Activated CD4-positive, alpha-beta T cell treated with anti-CD3 and anti-CD28 coated beads for 48 hours (primary cell): ENCODE measurements around the gene GRIA2.
"Not testable (repeated sequence)": the region's sequence is repeated elsewhere in the genome, so short reads cannot be mapped to it uniquely, and the experiment has no call there.

ENCODE experiments used
- DNase-seq: peaks from one replicate; pipeline ENCODE4 v3.0.0-alpha.2; 2020

The GRIA2 gene

DNA sequence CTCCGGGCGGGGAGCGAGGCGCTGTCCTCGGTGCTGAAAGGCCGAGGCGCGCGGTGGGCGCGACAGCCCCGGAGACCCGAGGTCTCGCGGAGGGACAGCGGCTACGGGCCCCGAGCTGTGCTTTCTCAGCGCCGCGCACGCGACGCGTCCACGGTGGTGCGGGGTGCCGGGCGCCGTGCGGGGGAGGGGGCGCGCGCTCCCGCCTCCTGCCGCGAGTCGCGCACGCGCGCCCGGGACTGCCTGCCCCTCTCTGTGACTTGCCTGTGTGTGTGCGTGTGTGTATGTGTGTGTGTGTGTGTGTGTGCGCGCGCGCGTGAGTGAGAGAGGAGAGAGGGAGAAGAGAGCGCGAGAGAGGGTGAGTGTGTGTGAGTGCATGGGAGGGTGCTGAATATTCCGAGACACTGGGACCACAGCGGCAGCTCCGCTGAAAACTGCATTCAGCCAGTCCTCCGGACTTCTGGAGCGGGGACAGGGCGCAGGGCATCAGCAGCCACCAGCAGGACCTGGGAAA, at the start of gene GRIA2:
GRIA2 (plus strand) TSS at position 358 of the 511 bp plus-strand sequence. CDS start 315 bp downstream, outside the sequence.
- DNase-seq, result peak; percentile 31

DNA sequence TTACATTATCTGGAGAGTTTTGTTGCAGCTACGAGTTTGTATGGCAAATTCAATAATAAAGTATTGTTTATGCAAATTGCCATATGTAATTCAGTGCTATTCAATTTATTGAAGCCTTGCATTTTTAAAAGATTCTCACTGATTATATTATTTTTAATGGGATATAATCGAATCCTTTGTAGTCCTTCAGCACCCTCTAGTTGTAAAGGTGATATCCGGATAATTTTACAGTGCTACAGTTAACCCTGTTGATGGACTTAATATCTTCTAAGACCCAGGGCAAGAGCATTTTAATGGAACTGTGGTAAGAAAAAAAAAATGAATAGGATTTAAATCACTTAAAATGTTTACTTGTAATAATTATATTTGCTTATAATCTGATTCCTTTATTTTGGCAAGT, 48.5 kb upstream of the GRIA2 start:
- DNase-seq, result no peak

DNA sequence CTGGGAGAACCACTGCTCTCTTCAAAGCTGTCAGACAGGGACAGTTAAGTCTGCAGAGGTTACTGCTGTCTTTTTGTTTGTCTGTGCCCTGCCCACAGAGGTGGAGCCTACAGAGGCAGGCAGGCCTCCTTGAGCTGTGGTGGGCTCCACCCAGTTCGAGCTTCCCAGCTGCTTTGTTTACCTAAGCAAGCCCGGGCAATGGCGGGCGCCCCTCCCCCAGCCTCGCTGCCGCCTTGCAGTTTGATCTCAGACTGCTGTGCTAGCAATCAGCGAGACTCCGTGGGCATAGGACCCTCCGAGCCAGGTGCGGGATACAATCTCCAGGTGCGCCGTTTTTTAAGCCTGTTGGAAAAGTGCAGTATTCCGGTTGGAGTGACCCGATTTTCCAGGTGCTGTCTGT, 40.3 kb upstream of the GRIA2 start:
- not testable (repeated sequence) for DNase-seq

DNA sequence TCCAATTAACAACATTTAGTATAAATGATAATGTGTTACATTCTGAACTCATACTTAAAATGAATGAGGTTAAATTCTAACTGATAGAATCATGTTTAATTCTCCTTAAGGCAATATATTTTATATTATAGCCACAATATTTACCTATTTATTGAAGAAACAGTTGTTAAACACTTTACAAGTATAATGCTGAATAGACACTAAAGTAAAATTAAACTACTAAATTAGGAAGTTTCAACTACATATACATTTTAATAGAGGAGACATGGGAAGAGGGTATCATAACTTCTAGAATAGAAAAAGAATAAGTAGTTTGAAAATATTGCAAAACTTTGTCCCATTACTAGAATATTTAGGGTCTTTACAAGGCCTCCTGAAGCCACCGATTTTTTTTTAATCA, 36.2 kb upstream of the GRIA2 start:
- no peak for DNase-seq

GRCh38 chr4:157185363-157185762, 35.2 kb upstream of the GRIA2 start:
- DNase-seq, result no peak

- no peak for DNase-seq
Observed at GRCh38 chr4:157195374-157195773, 25.2 kb upstream of the GRIA2 start.

DNA sequence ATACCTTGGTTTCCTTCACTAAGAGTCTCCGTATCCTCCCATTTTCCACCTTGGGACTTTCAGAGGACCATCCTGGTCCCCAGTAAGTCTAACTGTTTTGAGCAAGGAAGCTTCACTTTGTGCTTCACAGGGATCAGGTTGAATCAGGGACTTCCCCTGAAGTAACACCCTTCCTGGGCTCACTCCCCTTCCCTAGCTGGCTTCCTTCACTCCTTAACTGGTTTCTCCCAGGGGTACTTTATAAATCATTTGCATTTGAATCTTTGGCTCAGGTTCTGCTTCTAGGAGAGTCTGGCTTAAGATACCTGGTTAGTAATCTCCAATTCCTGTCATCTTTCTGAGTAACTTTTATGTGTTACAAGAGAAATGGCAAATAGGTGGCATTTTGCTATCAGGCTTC, 24.5 kb upstream of the GRIA2 start:
- no peak for DNase-seq

GRCh38 chr4:157204634-157205244, 15.8 kb upstream of the GRIA2 start:
- DNase-seq, result peak; percentile 39

DNA sequence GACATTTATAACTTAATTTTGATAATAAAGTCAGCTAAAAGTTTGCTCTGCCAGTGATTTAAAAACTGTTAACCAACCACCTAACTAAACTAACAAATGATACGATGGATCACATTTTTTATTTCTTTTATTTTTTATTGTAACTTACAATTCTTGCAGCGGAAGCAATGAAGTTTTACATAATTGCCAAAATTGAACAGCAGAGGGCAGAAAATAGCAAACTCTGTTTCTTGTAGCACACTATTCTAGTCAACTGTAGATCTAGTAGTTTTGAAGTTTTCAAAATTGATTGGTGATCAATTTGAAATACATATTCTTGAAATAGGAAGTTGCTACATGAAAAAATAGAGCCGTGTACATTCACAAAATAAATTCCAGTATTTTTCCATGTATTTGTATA, 2.8 kb upstream of the GRIA2 start:
- no peak for DNase-seq

GRCh38 chr4:157219711-157220370, 687 bp upstream of the GRIA2 start:
- DNase-seq, result no peak

- DNase-seq, result no peak
Observed at GRCh38 chr4:157221426-157221894, 932 bp downstream of the GRIA2 start.

- no peak for DNase-seq
Observed at GRCh38 chr4:157221895-157222770, 1.6 kb downstream of the GRIA2 start.

DNA sequence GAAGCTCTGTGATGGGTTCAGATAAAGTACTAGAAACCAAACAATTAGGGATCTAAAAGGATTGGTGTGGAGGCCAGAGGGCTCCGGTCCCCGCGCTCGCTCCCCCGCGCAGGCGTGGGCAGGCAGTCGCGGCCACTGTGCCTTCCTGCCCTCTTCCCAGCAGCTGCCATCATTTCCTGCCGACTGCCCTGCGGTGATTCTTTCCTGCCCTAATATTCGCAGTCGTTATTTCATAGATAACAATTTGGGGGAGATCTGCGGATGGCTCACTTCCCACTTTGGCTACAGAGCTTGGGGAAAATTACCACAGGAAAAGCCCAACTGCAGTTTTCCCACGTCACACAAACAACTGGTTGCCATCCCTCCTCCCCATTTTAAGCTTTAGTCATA, 2.2 kb downstream of the GRIA2 start:
- DNase-seq, result no peak

DNA sequence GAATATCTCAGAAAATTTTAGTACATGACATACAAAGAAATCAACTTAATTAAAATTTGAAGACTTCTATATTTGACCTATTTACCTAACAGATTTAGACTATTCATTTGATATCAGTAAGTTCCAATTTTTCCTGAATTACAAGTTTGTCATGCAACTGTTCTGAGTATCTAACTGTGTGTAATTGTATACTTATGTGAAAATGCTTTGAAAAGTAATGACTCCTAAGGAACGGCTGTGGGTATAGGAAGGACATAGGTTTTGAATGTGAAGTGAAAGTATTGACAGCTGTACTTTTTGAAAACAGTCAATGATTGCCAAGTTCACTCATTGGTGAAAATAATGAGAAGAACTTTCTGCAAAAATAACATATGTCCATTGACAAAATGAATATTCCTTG, 2.9 kb downstream of the GRIA2 start:
- no peak for DNase-seq

DNA sequence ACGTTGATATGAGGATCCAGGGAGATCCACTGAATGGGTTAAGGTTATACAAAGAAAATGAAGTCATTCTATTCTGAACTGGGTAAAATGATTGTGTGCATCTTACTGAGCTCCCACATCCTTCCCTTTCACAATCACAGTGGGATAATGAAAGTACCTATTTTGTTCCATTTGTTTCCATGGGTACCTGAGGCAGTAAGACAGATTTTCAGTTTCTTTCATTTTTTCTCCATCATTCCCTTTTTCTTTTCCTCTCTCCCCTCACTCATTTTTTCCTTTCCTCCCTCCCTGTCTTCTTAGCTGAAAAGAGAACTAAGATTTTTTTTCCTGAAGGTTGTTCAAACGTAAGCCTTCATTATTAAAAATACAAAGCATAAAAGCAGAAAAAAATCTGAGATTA, 4.6 kb downstream of the GRIA2 start:
- no peak for DNase-seq

GRCh38 chr4:157226035-157226434, 5.5 kb downstream of the GRIA2 start:
- no peak for DNase-seq

DNA sequence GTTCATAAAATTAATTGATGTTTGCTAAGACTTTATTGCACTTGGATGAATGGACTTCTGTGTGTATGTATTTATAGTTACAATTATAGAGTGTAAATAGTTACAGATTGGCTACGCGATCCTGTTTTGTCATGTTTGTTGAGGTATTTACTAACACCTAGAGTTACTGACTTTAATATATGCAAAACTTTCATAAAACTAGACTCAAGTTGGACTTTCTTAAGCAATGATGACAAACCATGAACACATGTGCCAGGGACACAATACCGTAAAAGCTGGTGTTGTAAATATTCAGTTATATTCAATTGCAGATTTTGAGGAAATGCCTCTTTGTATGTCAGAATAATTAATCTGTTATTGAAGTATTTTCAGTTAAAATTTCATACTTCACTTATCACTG, 6.1 kb downstream of the GRIA2 start:
- no peak for DNase-seq

DNA sequence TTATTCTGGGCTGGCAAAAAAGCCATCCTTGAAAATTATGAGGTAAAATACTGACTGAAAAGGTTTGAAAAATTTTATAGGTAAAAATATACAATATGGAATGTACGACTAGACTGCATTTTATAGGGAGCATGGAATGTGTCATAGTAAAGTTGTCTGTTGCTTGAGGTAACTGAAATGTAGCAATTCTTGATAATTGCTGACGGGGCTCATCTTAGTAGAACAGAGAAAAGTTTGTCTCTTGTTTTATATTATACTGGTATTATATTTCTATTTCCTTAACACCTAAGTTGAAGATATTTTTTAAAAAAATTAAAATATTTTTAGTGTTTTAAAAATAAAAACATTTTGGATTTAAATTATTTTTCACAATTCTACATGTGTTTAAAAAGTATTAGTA, 11.0 kb downstream of the GRIA2 start:
- no peak for DNase-seq

- DNase-seq, result no peak
Observed at GRCh38 chr4:157242871-157243270, 22.3 kb downstream of the GRIA2 start.

DNA sequence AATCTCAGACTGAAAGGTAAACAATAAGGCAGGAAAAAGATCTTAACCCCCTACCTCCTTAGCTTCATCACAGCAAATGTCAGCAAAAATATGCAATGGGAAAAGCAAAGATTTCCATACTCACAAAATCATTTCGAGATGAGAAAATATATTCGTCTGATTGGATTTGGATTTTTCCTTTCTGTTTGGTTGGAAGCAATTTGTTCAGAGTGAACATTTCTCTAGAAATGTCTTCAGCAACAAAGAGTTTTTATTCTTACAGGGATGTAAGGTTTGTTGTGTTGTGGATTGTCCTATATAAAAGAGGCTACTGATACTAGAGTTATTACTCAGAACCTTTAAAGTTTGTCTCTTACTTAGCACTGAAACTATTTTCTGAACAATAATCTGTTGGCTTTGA, 23.8 kb downstream of the GRIA2 start:
- DNase-seq, result no peak

DNA sequence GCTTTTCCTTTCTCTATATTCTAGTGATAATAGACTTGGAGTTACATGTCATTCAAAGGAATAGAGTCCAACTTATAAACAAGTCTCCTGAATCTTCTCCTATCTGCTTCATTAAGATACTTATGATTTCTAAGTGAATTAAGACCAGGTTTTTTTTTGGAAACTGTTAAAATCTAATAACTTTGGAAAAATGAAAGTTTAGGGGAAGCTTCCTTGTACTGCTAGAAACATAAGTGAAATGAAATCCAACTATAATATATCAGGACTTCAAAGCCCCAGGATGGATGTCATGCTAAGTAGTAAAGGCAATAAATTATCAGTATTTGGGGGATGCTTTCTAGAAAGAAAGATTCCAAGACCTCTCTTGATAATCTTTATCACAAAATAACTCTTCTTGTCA, 24.8 kb downstream of the GRIA2 start:
- DNase-seq, result no peak

GRCh38 chr4:157246964-157247363, 26.4 kb downstream of the GRIA2 start:
- no peak for DNase-seq

DNA sequence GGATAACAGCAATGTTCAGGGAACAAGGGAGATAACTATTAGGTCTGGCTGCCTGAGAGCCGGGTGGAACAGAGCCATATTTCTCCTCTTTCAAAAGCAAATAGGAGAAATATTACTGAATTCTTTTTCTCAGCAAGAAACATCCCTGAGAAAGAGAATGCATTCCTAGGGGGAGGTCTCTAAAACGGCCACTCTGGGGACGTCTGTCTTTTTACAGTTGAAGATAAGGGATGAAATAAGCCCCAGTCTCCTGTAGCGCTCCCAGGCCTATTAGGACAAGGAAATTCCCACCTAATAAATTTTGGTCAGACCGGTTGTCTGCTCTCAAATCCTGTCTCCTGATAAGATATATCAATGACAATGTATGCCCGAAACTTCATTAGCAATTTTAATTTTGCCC, 37.6 kb downstream of the GRIA2 start:
- not testable (repeated sequence) for DNase-seq

DNA sequence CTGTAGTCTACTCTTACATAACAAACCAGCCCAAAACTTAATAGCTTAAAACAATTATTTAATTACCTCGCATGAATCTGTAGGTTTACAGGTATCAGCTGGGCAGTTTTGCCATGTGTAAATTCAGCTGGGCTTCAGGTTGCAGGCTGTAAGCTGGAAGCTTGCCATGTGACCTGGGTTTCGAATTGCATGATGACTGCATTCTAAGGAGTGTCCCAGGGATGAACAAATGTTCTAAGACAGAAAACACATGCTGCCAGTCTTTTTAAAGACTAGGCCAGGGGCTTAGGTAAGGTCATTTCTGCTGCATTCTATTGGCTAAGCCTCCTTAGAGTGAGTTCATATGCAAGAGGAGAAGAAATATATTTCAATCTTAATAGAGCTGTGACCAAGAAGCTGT, 44.8 kb downstream of the GRIA2 start:
- DNase-seq, result no peak
